Neuronal stem cell (in vitro differentiated cells): ENCODE measurements around the gene APBB2.

ENCODE experiments used
- DNase-seq: peaks from one replicate; pipeline ENCODE4 v3.0.0-alpha.2; 2013; ENCODE audit warnings: low spot score
- H2AFZ ChIP-seq: one replicate; pipeline ENCODE4 v1.6.1; 2013; ENCODE audit warnings: mild to moderate bottlenecking, low read length, inconsistent platforms
- H2AK5ac ChIP-seq: 2 replicates; pipeline ENCODE4 v1.6.1; 2013; ENCODE audit warnings: low read depth, mild to moderate bottlenecking, inconsistent platforms, low read length, moderate library complexity, mixed read lengths
- H2BK120ac ChIP-seq: 2 replicates; pipeline ENCODE4 v1.6.1; 2013; ENCODE audit warnings: low read depth, mild to moderate bottlenecking, inconsistent platforms, low read length, moderate library complexity, mixed read lengths
- H2BK12ac ChIP-seq: one replicate; pipeline ENCODE4 v1.6.1; 2013; ENCODE audit warnings: low read length, inconsistent platforms
- H2BK15ac ChIP-seq: 2 replicates; pipeline ENCODE4 v1.6.1; 2013; ENCODE audit warnings: mild to moderate bottlenecking, low read length, inconsistent platforms, mixed read lengths
- H2BK5ac ChIP-seq: one replicate; pipeline ENCODE4 v1.6.1; 2013; ENCODE audit warnings: inconsistent platforms, mild to moderate bottlenecking, low read length, moderate library complexity
- H3K14ac ChIP-seq: one replicate; pipeline ENCODE4 v1.6.1; 2013; ENCODE audit warnings: low read length, inconsistent platforms
- H3K18ac ChIP-seq: 2 replicates; pipeline ENCODE4 v1.6.1; 2013; ENCODE audit warnings: low read length, inconsistent platforms
- H3K23ac ChIP-seq: 2 replicates; pipeline ENCODE4 v1.6.1; 2013; ENCODE audit warnings: low read depth, mild to moderate bottlenecking, mixed read lengths, low read length, inconsistent platforms; ENCODE audit not compliant: poor library complexity
- H3K27ac ChIP-seq: replicated peaks from 3 replicates; pipeline ENCODE4 v1.5.1; 2013; ENCODE audit warnings: low read length, inconsistent platforms
- H3K27me3 ChIP-seq, 3 experiments: 2 replicates each; pipeline ENCODE4 v1.6.1; 2013; ENCODE audit warnings: low read length in 3 of 3, mild to moderate bottlenecking in 2 of 3, inconsistent platforms in 1 of 3, low read depth in 1 of 3, mixed read lengths in 1 of 3, moderate library complexity in 1 of 3; ENCODE audit not compliant: control insufficient read depth in 3 of 3, insufficient read depth in 3 of 3
- H3K36me3 ChIP-seq, 2 donors: replicated peaks in 1 of 2; 2 replicates each; pipeline ENCODE4 v1.6.1; 2013; ENCODE audit warnings: low read length in 2 of 2; ENCODE audit not compliant: control insufficient read depth in 2 of 2, insufficient read depth in 2 of 2
- H3K4ac ChIP-seq: 2 replicates; pipeline ENCODE4 v1.6.1; 2013; ENCODE audit warnings: inconsistent platforms, mild to moderate bottlenecking, low read length, moderate library complexity
- H3K4me1 ChIP-seq, 2 donors: 1 replicate in 1 of 2; 2 replicates in 1 of 2; pipeline ENCODE4 v1.6.1; 2013; ENCODE audit warnings: low read length in 2 of 2, low read depth in 1 of 2; ENCODE audit not compliant: control insufficient read depth in 2 of 2, insufficient read depth in 1 of 2
- H3K4me2 ChIP-seq: one replicate; pipeline ENCODE4 v1.6.1; 2013; ENCODE audit warnings: mild to moderate bottlenecking, low read length, inconsistent platforms; ENCODE audit not compliant: insufficient read depth, poor library complexity, severe bottlenecking
- H3K4me3 ChIP-seq, 2 donors: 2 replicates each; pipeline ENCODE4 v1.5.1; 2013; ENCODE audit warnings: low read length in 2 of 2, mild to moderate bottlenecking in 2 of 2, inconsistent platforms in 1 of 2, moderate library complexity in 1 of 2
- H3K79me1 ChIP-seq: one replicate; pipeline ENCODE4 v1.6.1; 2013; ENCODE audit warnings: low read depth, mild to moderate bottlenecking, inconsistent platforms, low read length, moderate library complexity
- H3K9ac ChIP-seq: one replicate; pipeline ENCODE4 v1.6.1; 2013; ENCODE audit warnings: mild to moderate bottlenecking, low read depth, low read length, inconsistent platforms; ENCODE audit not compliant: poor library complexity
- H3K9me3 ChIP-seq, 2 donors: replicated peaks in 1 of 2; 2 replicates each; pipeline versions ENCODE3 to v1.6.1; 2013; ENCODE audit warnings: low read length in 2 of 2, mild to moderate bottlenecking in 2 of 2, inconsistent platforms in 1 of 2, low read depth in 1 of 2, mixed read lengths in 1 of 2, moderate library complexity in 1 of 2; ENCODE audit not compliant: control insufficient read depth in 2 of 2, insufficient read depth in 1 of 2
- H4K8ac ChIP-seq: one replicate; pipeline ENCODE4 v1.6.1; 2013; ENCODE audit warnings: low read depth, mild to moderate bottlenecking, inconsistent platforms, low read length, moderate library complexity
- H4K91ac ChIP-seq: one replicate; pipeline ENCODE4 v1.6.1; 2013; ENCODE audit warnings: low read length, low read depth, mild to moderate bottlenecking, inconsistent platforms; ENCODE audit not compliant: poor library complexity
- WGBS, 2 donors: extraction: QIAGEN DNeasy Blood & Tissue Kit; methylation state at CpG; one replicate each; pipeline ENCODE4 v1.1.7; 2013; ENCODE audit warnings: missing lambda C conversion rate in 2 of 2, mixed read lengths in 1 of 2; ENCODE audit not compliant: insufficient read length in 2 of 2, insufficient replicate concordance in 1 of 2; ENCODE audit errors: extremely low coverage in 2 of 2; 5-methylcytosine and 5-hydroxymethylcytosine counted together

The APBB2 gene

GRCh38 chr4:40972722-40973121 lies 241.6 kb downstream of the APBB2 start:
- no peaks in the 10 kb centered on the region for H3K27me3 ChIP-seq
- no peak overlapping the region for H2BK5ac ChIP-seq
- no peak overlapping the region for H4K8ac ChIP-seq
- no peak overlapping the region for H3K18ac ChIP-seq
- no peak overlapping the region for H2BK15ac ChIP-seq
- no peak overlapping the region for H3K4ac ChIP-seq
- H3K27ac ChIP-seq, result no peak overlapping the region
- DNase-seq, result no peak
- H3K36me3 ChIP-seq, result no peaks in the 10 kb centered on the region
- no peak overlapping the region for H3K4me3 ChIP-seq
- WGBS, 2 donors, result no CpG with 5 or more reads among the region's 1 CpG
- H2BK120ac ChIP-seq, result no peak overlapping the region
- no peak overlapping the region for H2BK12ac ChIP-seq
- H3K14ac ChIP-seq, result no peak overlapping the region
- H4K91ac ChIP-seq, result no peak overlapping the region
- H3K9me3 ChIP-seq, result no peaks in the 10 kb centered on the region
- no peak overlapping the region for H3K4me2 ChIP-seq
- no peak overlapping the region for H3K9ac ChIP-seq
- H3K79me1 ChIP-seq, result no peaks in the 10 kb centered on the region
- H2AK5ac ChIP-seq, result no peak overlapping the region
- H3K23ac ChIP-seq, result no peak overlapping the region
- peaks cover 0 to 2% of the 10 kb centered on the region in 2 donors for H3K4me1 ChIP-seq
- H2AFZ ChIP-seq, result no peak overlapping the region

GRCh38 chr4:40971338-40971737 lies 243.0 kb downstream of the APBB2 start:
- H3K4me1 ChIP-seq, result peaks cover 0 to 2% of the 10 kb centered on the region in 2 donors
- H3K4me2 ChIP-seq, result no peak overlapping the region
- no peak overlapping the region for H3K27ac ChIP-seq
- DNase-seq, result no peak
- no peak overlapping the region for H4K8ac ChIP-seq
- no peak overlapping the region for H2BK5ac ChIP-seq
- no peak overlapping the region for H2AFZ ChIP-seq
- no peak overlapping the region for H3K23ac ChIP-seq
- no peaks in the 10 kb centered on the region for H3K9me3 ChIP-seq
- H3K4ac ChIP-seq, result no peak overlapping the region
- no peaks in the 10 kb centered on the region for H3K79me1 ChIP-seq
- no peak overlapping the region for H2BK120ac ChIP-seq
- no peak overlapping the region for H3K18ac ChIP-seq
- H2BK12ac ChIP-seq, result no peak overlapping the region
- no peaks in the 10 kb centered on the region for H3K27me3 ChIP-seq
- no CpG with 5 or more reads among the region's 3 CpGs for WGBS, 2 donors
- no peak overlapping the region for H3K9ac ChIP-seq
- no peak overlapping the region for H4K91ac ChIP-seq
- no peak overlapping the region for H3K4me3 ChIP-seq
- H2BK15ac ChIP-seq, result no peak overlapping the region
- H3K14ac ChIP-seq, result no peak overlapping the region
- H3K36me3 ChIP-seq, result no peaks in the 10 kb centered on the region
- H2AK5ac ChIP-seq, result no peak overlapping the region

- H2AFZ ChIP-seq, result no peak overlapping the region
Measured at GRCh38 chr4:40969501-40969900, 244.8 kb downstream of the APBB2 start.

GRCh38 chr4:40967550-40967949 lies 246.8 kb downstream of the APBB2 start:
- DNase-seq, result no peak
- H3K4me2 ChIP-seq, result no peak overlapping the region
- no peak overlapping the region for H3K4me3 ChIP-seq
- peak overlapping the region; percentile 66 for H3K18ac ChIP-seq
- no peak overlapping the region for H2BK120ac ChIP-seq
- no peak overlapping the region for H3K27ac ChIP-seq
- H3K23ac ChIP-seq, result no peak overlapping the region
- WGBS, 2 donors, result no CpG with 5 or more reads among the region's 6 CpGs
- H3K14ac ChIP-seq, result peak overlapping the region; percentile 58
- peaks cover 0 to 2% of the 10 kb centered on the region in 2 donors for H3K4me1 ChIP-seq
- no peaks in the 10 kb centered on the region for H3K27me3 ChIP-seq
- H2AFZ ChIP-seq, result no peak overlapping the region
- no peak overlapping the region for H2BK5ac ChIP-seq
- no peak overlapping the region for H2AK5ac ChIP-seq
- H3K9me3 ChIP-seq, result no peaks in the 10 kb centered on the region
- H4K8ac ChIP-seq, result no peak overlapping the region
- no peaks in the 10 kb centered on the region for H3K79me1 ChIP-seq
- no peak overlapping the region for H2BK12ac ChIP-seq
- no peak overlapping the region for H3K9ac ChIP-seq
- no peak overlapping the region for H4K91ac ChIP-seq
- H3K36me3 ChIP-seq, result no peaks in the 10 kb centered on the region
- no peak overlapping the region for H3K4ac ChIP-seq
- H2BK15ac ChIP-seq, result no peak overlapping the region

More at GRCh38 chr4:40969501-40969900, 244.8 kb downstream of the APBB2 start:
- Histone ChIP-seq H4K91ac (no peak overlapping the region), H2BK120ac (no peak overlapping the region), H4K8ac (no peak overlapping the region), H3K4me1 (peaks cover 0 to 2% of the 10 kb centered on the region in 2 donors), H2BK12ac (no peak overlapping the region), H3K9ac (no peak overlapping the region), H3K23ac (no peak overlapping the region), H2AK5ac (no peak overlapping the region), H3K79me1 (no peaks in the 10 kb centered on the region), H2BK5ac (no peak overlapping the region), H3K14ac (no peak overlapping the region), H3K4ac (no peak overlapping the region), H3K36me3 (no peaks in the 10 kb centered on the region), H3K4me2 (no peak overlapping the region), H3K18ac (no peak overlapping the region), H3K4me3 (no peak overlapping the region), H3K27ac (no peak overlapping the region), H2BK15ac (no peak overlapping the region), H3K9me3 (no peaks in the 10 kb centered on the region), H3K27me3 (no peaks in the 10 kb centered on the region)
- no peak for DNase-seq
- no CpG with 5 or more reads among the region's 2 CpGs for WGBS, 2 donors
